H1 (cell line): ENCODE results near the gene ARID5A. TPM values are rescaled to one million over a fixed set of nuclear protein-coding genes. Genes with fewer than 3 reads are reported as not detected.

Experiments used
- CTCF ChIA-PET: fragments of 300-600 bp; sonication (Branson Sonifier 250); formaldehyde crosslinking; loops from one replicate; lab custom pipeline; 2021; ENCODE audit not compliant: partially characterized antibody; lab: Charles Lee
- POLR2A ChIA-PET: fragments of 300-600 bp; sonication (Branson Sonifier 250); formaldehyde crosslinking; loops from one replicate; lab custom pipeline; 2021; ENCODE audit warnings: inconsistent platforms; ENCODE audit not compliant: partially characterized antibody; lab: Charles Lee
- DNase-seq, 2 experiments: peaks; one replicate each; pipeline versions ENCODE4 v3.0.0 to v3.0.0-alpha.2; 2010 to 2022; ENCODE audit warnings: low spot score in 2 of 2, low read depth in 1 of 2, mixed read lengths in 1 of 2
- FAIRE-seq: peaks from 2 replicates; lab custom pipeline; 2011; peaks lifted over from hg19 to GRCh38; lab: Jason Lieb, UNC
- H2AFZ ChIP-seq: 2 replicates; pipeline ENCODE4 v1.8.1; 2012; ENCODE audit warnings: low read length, inconsistent platforms
- H2AK5ac ChIP-seq: 2 replicates; pipeline ENCODE4 v1.6.1; 2013; ENCODE audit warnings: low read depth, low read length
- H2BK120ac ChIP-seq: replicated peaks from 2 replicates; pipeline ENCODE3; 2013; ENCODE audit warnings: low read depth, low read length, inconsistent platforms
- H2BK12ac ChIP-seq: 2 replicates; pipeline ENCODE4 v1.6.1; 2013; ENCODE audit warnings: low read depth, low read length
- H2BK15ac ChIP-seq: 2 replicates; pipeline ENCODE4 v1.6.1; 2013; ENCODE audit warnings: low read length
- H2BK20ac ChIP-seq: 2 replicates; pipeline ENCODE4 v1.6.1; 2013; ENCODE audit warnings: low read length
- H2BK5ac ChIP-seq: 2 replicates; pipeline ENCODE4 v1.6.1; 2013; ENCODE audit warnings: low read depth, low read length
- H3K14ac ChIP-seq: 2 replicates; pipeline ENCODE4 v1.6.1; 2013; ENCODE audit warnings: inconsistent platforms; ENCODE audit not compliant: insufficient read length
- H3K18ac ChIP-seq: 2 replicates; pipeline ENCODE4 v1.6.1; 2013; ENCODE audit warnings: low read length; ENCODE audit errors: extremely low read depth
- H3K23ac ChIP-seq: 2 replicates; pipeline ENCODE4 v1.6.1; 2013; ENCODE audit warnings: inconsistent platforms; ENCODE audit not compliant: insufficient read length
- H3K23me2 ChIP-seq: 2 replicates; pipeline ENCODE4 v1.6.1; 2013; ENCODE audit warnings: low read depth, low read length
- H3K27ac ChIP-seq: 2 replicates; pipeline ENCODE4 v1.6.1; 2011; ENCODE audit warnings: low read depth, low read length, inconsistent platforms
- H3K27me3 ChIP-seq, 4 experiments: replicated peaks in 1 of 4; 1 replicate in 1 of 4; 2 replicates in 3 of 4; pipeline versions ENCODE4 v1.6.1 to v1.8.1; 2011 to 2013; ENCODE audit warnings: low read length in 3 of 4, mild to moderate bottlenecking in 3 of 4, inconsistent platforms in 2 of 4, mixed read lengths in 2 of 4, moderate library complexity in 1 of 4; ENCODE audit not compliant: control insufficient read depth in 3 of 4, insufficient read depth in 3 of 4; ENCODE audit errors: extremely low read depth in 1 of 4
- H3K36me3 ChIP-seq, 4 experiments: 2 replicates each; pipeline versions ENCODE4 v1.6.1 to v1.8.1; 2011 to 2013; ENCODE audit warnings: mild to moderate bottlenecking in 4 of 4, low read length in 3 of 4, moderate library complexity in 2 of 4, control low read depth in 1 of 4, inconsistent platforms in 1 of 4; ENCODE audit not compliant: insufficient read depth in 4 of 4, control insufficient read depth in 2 of 4
- H3K4ac ChIP-seq: replicated peaks from 2 replicates; pipeline ENCODE3; 2013; ENCODE audit warnings: low read length, low read depth, mixed read lengths, inconsistent platforms; ENCODE audit not compliant: insufficient read length
- H3K4me1 ChIP-seq, 4 experiments: replicated peaks in 1 of 4; 1 replicate in 1 of 4; 2 replicates in 3 of 4; pipeline versions ENCODE4 v1.6.1 to v1.8.1; 2011 to 2013; ENCODE audit warnings: low read length in 3 of 4, inconsistent platforms in 2 of 4, mixed read lengths in 1 of 4; ENCODE audit not compliant: insufficient read depth in 4 of 4, control insufficient read depth in 3 of 4
- H3K4me2 ChIP-seq, 2 experiments: 2 replicates each; pipeline versions ENCODE4 v1.6.1 to v1.8.1; 2011 to 2013; ENCODE audit warnings: low read depth in 2 of 2, low read length in 2 of 2, control low read depth in 1 of 2, inconsistent platforms in 1 of 2, mild to moderate bottlenecking in 1 of 2; ENCODE audit not compliant: insufficient read depth in 1 of 2
- H3K4me3 ChIP-seq, 4 experiments: fragments of 200-600, 300-600 bp in 1 of 4; sonication (generic), shearing (Covaris generic), sonication (Bioruptor Twin) in 1 of 4; 2 replicates each; pipeline versions ENCODE4 v1.5.1 to v1.8.1; 2011 to 2016; ENCODE audit warnings: low read length in 4 of 4, low read depth in 3 of 4, control low read depth in 2 of 4, inconsistent platforms in 2 of 4, mild to moderate bottlenecking in 2 of 4, mixed read lengths in 1 of 4, moderate library complexity in 1 of 4; ENCODE audit not compliant: insufficient read depth in 2 of 4; ENCODE audit errors: extremely low read depth in 1 of 4
- H3K56ac ChIP-seq: replicated peaks from 2 replicates; pipeline ENCODE3; 2013; ENCODE audit warnings: low read depth, mild to moderate bottlenecking, mixed read lengths, low read length, inconsistent platforms; ENCODE audit not compliant: insufficient read length
- H3K79me1 ChIP-seq: 2 replicates; pipeline ENCODE4 v1.6.1; 2013; ENCODE audit warnings: low read depth, low read length, control low read depth
- H3K79me2 ChIP-seq, 2 experiments: 2 replicates each; pipeline versions ENCODE4 v1.6.1 to v1.8.1; 2012 to 2013; ENCODE audit warnings: low read length in 2 of 2, mild to moderate bottlenecking in 2 of 2, inconsistent platforms in 1 of 2; ENCODE audit not compliant: insufficient read depth in 2 of 2, control insufficient read depth in 1 of 2
- H3K9ac ChIP-seq, 4 experiments: replicated peaks in 1 of 4; 1 replicate in 1 of 4; 2 replicates in 3 of 4; pipeline versions ENCODE4 v1.6.1 to v1.8.1; 2011 to 2013; ENCODE audit warnings: low read depth in 3 of 4, low read length in 3 of 4, control low read depth in 2 of 4, mild to moderate bottlenecking in 2 of 4, moderate library complexity in 2 of 4, inconsistent platforms in 1 of 4; ENCODE audit errors: extremely low read depth in 1 of 4
- H3K9me3 ChIP-seq, 2 experiments: 2 replicates each; pipeline versions ENCODE4 v1.6.1 to v1.8.1; 2012 to 2013; ENCODE audit warnings: mild to moderate bottlenecking in 2 of 2, moderate library complexity in 2 of 2, control low read depth in 1 of 2, inconsistent platforms in 1 of 2, low read depth in 1 of 2, low read length in 1 of 2, mixed read lengths in 1 of 2; ENCODE audit not compliant: insufficient read depth in 2 of 2
- H4K20me1 ChIP-seq, 2 experiments: replicated peaks in 1 of 2; 2 replicates each; pipeline versions ENCODE3 to v1.8.1; 2011 to 2013; ENCODE audit warnings: inconsistent platforms in 2 of 2, low read length in 2 of 2, mild to moderate bottlenecking in 1 of 2; ENCODE audit not compliant: insufficient read depth in 2 of 2, control insufficient read depth in 1 of 2
- H4K5ac ChIP-seq: 2 replicates; pipeline ENCODE4 v1.6.1; 2013; ENCODE audit warnings: low read length, low read depth, mixed read lengths, inconsistent platforms; ENCODE audit not compliant: insufficient read length
- H4K8ac ChIP-seq: 2 replicates; pipeline ENCODE4 v1.8.0; 2013; ENCODE audit warnings: mild to moderate bottlenecking, moderate library complexity, low read length, inconsistent platforms; ENCODE audit not compliant: insufficient read depth; ENCODE audit errors: extremely low read depth
- H4K91ac ChIP-seq: replicated peaks from 2 replicates; pipeline ENCODE3; 2013; ENCODE audit warnings: low read length, mixed read lengths, inconsistent platforms; ENCODE audit not compliant: insufficient read length
- ASH2L ChIP-seq: fragments of 200-600, 300-600 bp; sonication (generic); IDR thresholded peaks from one replicate; pipeline ENCODE4 v1.7.1; 2017; ENCODE audit warnings: low read length
- CHD2 ChIP-seq: IDR thresholded peaks from 2 replicates; pipeline ENCODE4 v1.6.1; 2012; ENCODE audit warnings: low read length, improper control_type of control experiment
- CTBP2 ChIP-seq: IDR thresholded peaks from 2 replicates; pipeline ENCODE4 v1.7.0; 2011; ENCODE audit warnings: borderline replicate concordance, mild to moderate bottlenecking, moderate library complexity, mixed read lengths, low read length; ENCODE audit not compliant: insufficient read depth, insufficient read length
- PHF8 ChIP-seq: fragments of 200-600 bp; sonication (generic); conservative IDR thresholded peaks from 2 replicates; pipeline ENCODE4 v1.7.1; 2012; ENCODE audit warnings: low read depth, mild to moderate bottlenecking, inconsistent platforms, low read length, moderate library complexity
- POLR2AphosphoS5 ChIP-seq: IDR thresholded peaks from 2 replicates; pipeline ENCODE4 v1.6.1; 2011; ENCODE audit warnings: low read depth, low read length
- RBBP5 ChIP-seq: IDR thresholded peaks from 2 replicates; pipeline ENCODE4 v1.7.1; 2012; ENCODE audit warnings: low read depth, mild to moderate bottlenecking, inconsistent platforms, low read length, moderate library complexity, borderline replicate concordance
- RXRA ChIP-seq: IDR thresholded peaks from 2 replicates; pipeline ENCODE4 v1.6.1; 2011; ENCODE audit warnings: low read depth, mild to moderate bottlenecking, low read length, moderate library complexity; ENCODE audit not compliant: insufficient read depth
- SIRT6 ChIP-seq: IDR thresholded peaks from one replicate; pipeline ENCODE4 v1.7.1; 2012; ENCODE audit warnings: low read length, inconsistent platforms
- SP2 ChIP-seq: IDR thresholded peaks from 2 replicates; pipeline ENCODE4 v1.6.1; 2012; ENCODE audit warnings: mild to moderate bottlenecking, low read length, inconsistent platforms
- SP4 ChIP-seq: IDR thresholded peaks from 2 replicates; pipeline ENCODE4 v1.6.1; 2012; ENCODE audit warnings: low read length, inconsistent platforms
- TAF7 ChIP-seq: optimal IDR thresholded peaks from 2 replicates; pipeline ENCODE3; 2011; ENCODE audit warnings: low read depth, mild to moderate bottlenecking, inconsistent platforms, low read length, moderate library complexity, borderline replicate concordance
- WGBS, 2 experiments: shearing (Covaris generic) in 1 of 2; methylation state at CpG; one replicate each; pipeline versions ENCODE4 v1.1.6 to v1.1.7; 2013 to 2015; ENCODE audit warnings: low lambda C conversion rate in 2 of 2, mixed read lengths in 2 of 2, inconsistent platforms in 1 of 2, low coverage in 1 of 2, missing lambda C conversion rate in 1 of 2; ENCODE audit not compliant: insufficient replicate concordance in 2 of 2, insufficient coverage in 1 of 2, insufficient read length in 1 of 2; ENCODE audit errors: extremely low coverage in 1 of 2, missing lambda C conversion rate in 1 of 2; 5-methylcytosine and 5-hydroxymethylcytosine counted together
- polyA plus RNA-seq, 7 experiments: library from polyadenylated mRNA; depleted of rRNA in 3 of 7; stranded (reverse) in 5 of 7; unstranded in 2 of 7; fragments of >200 nt in 5 of 7; fragments of 200-250 nt in 2 of 7; gene quantifications; 1 replicate in 5 of 7; 2 replicates in 1 of 7; 4 replicates in 1 of 7; pipeline versions ENCODE4 v1.2.1 to v1.2.3, GENCODE V29; 2011 to 2013; ENCODE audit warnings: missing spikeins in 2 of 7, mixed read lengths in 2 of 7
- total RNA-seq: library from RNA; stranded (reverse); fragmentation: NEBNext Ultra II Directional; extraction: Animal tissue kit (Norgen Biotek cat#: 25700); gene quantifications from 2 replicates; pipeline ENCODE4 v1.2.1, GENCODE V29; 2021
- TF ChIP-seq, protein P1 (sequence below): IDR thresholded peaks from 2 replicates; pipeline ENCODE4 v1.6.1; 2011; ENCODE audit warnings: low read length, improper control_type of control experiment

Gene ARID5A
- total and polyA plus RNA-seq, 2 of the 8 experiments (the other 6 are each of a cell fraction or from before 2014, with no cell fraction given): 3.3 to 5.3 TPM

DNA sequence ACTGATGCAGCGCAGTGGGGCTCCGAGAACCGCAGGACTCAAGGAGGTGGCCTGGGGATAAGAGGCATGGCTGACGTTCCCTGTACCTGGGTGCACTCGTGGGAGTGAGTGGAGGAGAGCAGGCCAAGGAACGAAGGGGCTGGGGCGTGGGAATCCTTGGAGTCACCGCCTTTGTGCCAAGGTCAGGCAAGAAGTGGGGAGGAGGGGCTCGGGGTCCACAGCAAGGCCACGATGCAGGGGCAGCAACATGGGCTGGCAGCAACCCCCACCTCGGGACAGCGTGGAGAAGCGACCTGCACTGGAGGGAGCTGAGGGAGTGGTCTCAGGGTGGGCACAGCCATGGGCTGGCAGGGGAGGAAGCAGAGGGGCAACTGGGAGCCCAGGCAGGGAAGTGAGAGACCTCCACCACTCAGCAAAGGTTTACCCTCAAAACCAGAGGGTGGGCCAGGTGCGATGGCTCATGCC, 18.6 kb downstream of the ARID5A start:
- no peak overlapping the region for H2BK120ac ChIP-seq
- no peak overlapping the region for H3K4me3 ChIP-seq
- peak overlapping the region; percentile 5 for H4K91ac ChIP-seq
- peak overlapping the region; percentile 54; the same call in 1 of the 2 replicates for H2AFZ ChIP-seq
- no peak overlapping the region for H2BK15ac ChIP-seq
- H2BK12ac ChIP-seq: peak overlapping the region; percentile 98; the same call in 1 of the 2 replicates
- no peaks in the 10 kb centered on the region for H3K79me2 ChIP-seq
- no peaks in the 10 kb centered on the region for H3K9me3 ChIP-seq
- peaks cover 0 to 8% (median 3%) of the 10 kb centered on the region in 4 experiments; a peak in 4 of 7 replicates for H3K4me1 ChIP-seq
- no peaks in the 10 kb centered on the region for H3K23me2 ChIP-seq
- FAIRE-seq: no peak
- H3K9ac ChIP-seq: no peak overlapping the region; a peak in 1 of 7 replicates
- H3K23ac ChIP-seq: no peak overlapping the region
- DNase-seq: no peak
- peak overlapping the region; percentile 68; the same call in 1 of the 2 replicates for H2BK5ac ChIP-seq
- H3K4me2 ChIP-seq: no peak overlapping the region
- H4K8ac ChIP-seq: peak overlapping the region; percentile 75; the same call in 1 of the 2 replicates
- no peak overlapping the region for H4K5ac ChIP-seq
- no peak overlapping the region for H3K56ac ChIP-seq
- no peak overlapping the region for H3K14ac ChIP-seq
- no peaks in the 10 kb centered on the region for H3K79me1 ChIP-seq
- no peaks in the 10 kb centered on the region for H3K36me3 ChIP-seq
- WGBS, 2 experiments: 93% methylated on average over 13 of the region's 14 CpGs; no CpG with 5 or more reads in 1 of the 2 experiments
- H4K20me1 ChIP-seq: no peaks in the 10 kb centered on the region
- CTCF ChIA-PET: interaction anchor here (1.0 to 13.1 kb wide), 20 partner anchors 10 to 198 kb away, joined by 3 to 361 read pairs (median 4); partner anchors contain the start of genes ARID5A and KANSL3
- H2BK20ac ChIP-seq: peak overlapping the region; percentile 61; the same call in 1 of the 2 replicates
- H2AK5ac ChIP-seq: no peak overlapping the region
- TF ChIP-seq POLR2AphosphoS5 (no peak), ASH2L (no peak), SP4 (no peak), CHD2 (no peak), SIRT6 (no peak), CTBP2 (no peak), PHF8 (no peak), RXRA (no peak), RBBP5 (no peak), SP2 (no peak), TAF7 (no peak)
- TF ChIP-seq, protein P1, sequence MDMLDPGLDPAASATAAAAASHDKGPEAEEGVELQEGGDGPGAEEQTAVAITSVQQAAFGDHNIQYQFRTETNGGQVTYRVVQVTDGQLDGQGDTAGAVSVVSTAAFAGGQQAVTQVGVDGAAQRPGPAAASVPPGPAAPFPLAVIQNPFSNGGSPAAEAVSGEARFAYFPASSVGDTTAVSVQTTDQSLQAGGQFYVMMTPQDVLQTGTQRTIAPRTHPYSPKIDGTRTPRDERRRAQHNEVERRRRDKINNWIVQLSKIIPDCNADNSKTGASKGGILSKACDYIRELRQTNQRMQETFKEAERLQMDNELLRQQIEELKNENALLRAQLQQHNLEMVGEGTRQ: no peak
- H3K27ac ChIP-seq: no peak overlapping the region
- H3K4ac ChIP-seq: no peak overlapping the region
- H3K27me3 ChIP-seq: no peaks in the 10 kb centered on the region; a peak in 1 of 7 replicates
- POLR2A ChIA-PET: interaction anchor here (0.7 to 1.5 kb wide), 2 partner anchors 10 to 298 kb away, joined by 3 to 4 read pairs; no protein-coding TSS in a partner anchor
- H3K18ac ChIP-seq: peak overlapping the region; percentile 32; the same call in 1 of the 2 replicates
